Measurements from ENCODE around the gene GARRE1. TPM values are rescaled to one million over a fixed set of nuclear protein-coding genes. Genes with fewer than 3 reads are reported as not detected.

The GARRE1 gene
- total and polyA plus RNA-seq, 2 of the 8 experiments (the other 6 are each of a cell fraction or from before 2014, with no cell fraction given), result 16.4 to 23.1 TPM

- H3K4me2 ChIP-seq (ENCODE audit: insufficient read depth in 1 of 2, low read depth in 2 of 2, low read length in 2 of 2), result no peak overlapping the region
- H3K56ac ChIP-seq (replicated peaks; ENCODE audit: insufficient read length, low read depth, low read length), result no peak overlapping the region
- H3K4ac ChIP-seq (replicated peaks; ENCODE audit: insufficient read length, low read depth, low read length), result no peak overlapping the region
- ChIA-PET POLR2A (ENCODE audit: partially characterized antibody) (interaction anchor here (0.5 to 2.1 kb wide), 2 partner anchors 11 to 69 kb away, joined by 3 to 7 read pairs; no protein-coding TSS in a partner anchor), CTCF (ENCODE audit: partially characterized antibody) (interaction anchor here (0.6 to 3.7 kb wide), 2 partner anchors 11 to 596 kb away, joined by 3 to 14 read pairs; no protein-coding TSS in a partner anchor)
- no peak overlapping the region for H2AFZ ChIP-seq (ENCODE audit: low read length)
- H2BK120ac ChIP-seq (replicated peaks; ENCODE audit: low read depth, low read length), result no peak overlapping the region
- peaks cover 8% of the 10 kb centered on the region for H3K79me1 ChIP-seq (ENCODE audit: low read depth, low read length)
- H3K27ac ChIP-seq (ENCODE audit: low read depth, low read length), result no peak overlapping the region
- WGBS, 2 experiments (ENCODE audit: extremely low coverage in 1 of 2, insufficient coverage in 1 of 2, insufficient read length in 1 of 2, insufficient replicate concordance in 2 of 2, low coverage in 1 of 2, low lambda C conversion rate in 2 of 2, missing lambda C conversion rate in 1 of 2), result 89% methylated on average over 4 of the region's 4 CpGs; no CpG with 5 or more reads in 1 of the 2 experiments
- no peak overlapping the region for H4K8ac ChIP-seq (ENCODE audit: extremely low read depth, insufficient read depth, low read length)
- H3K9me3 ChIP-seq (ENCODE audit: insufficient read depth in 2 of 2, low read depth in 1 of 2, low read length in 1 of 2), result no peaks in the 10 kb centered on the region
- H3K4me1 ChIP-seq (replicated peaks in 1 of 4; ENCODE audit: control insufficient read depth in 3 of 4, insufficient read depth in 4 of 4, low read length in 3 of 4), result peaks cover 0 to 6% (median 1%) of the 10 kb centered on the region in 4 experiments; a peak in 4 of 7 replicates
- DNase-seq (ENCODE audit: low read depth in 1 of 2, low spot score in 2 of 2) (no peak), FAIRE-seq (no peak)
- no peak overlapping the region for H2BK20ac ChIP-seq (ENCODE audit: low read length)
- no peak overlapping the region for H3K4me3 ChIP-seq (ENCODE audit: extremely low read depth in 1 of 4, insufficient read depth in 2 of 4, low read depth in 3 of 4, low read length in 4 of 4)
- H3K23me2 ChIP-seq (ENCODE audit: low read depth, low read length), result peaks cover 1% of the 10 kb centered on the region; the same call in 1 of the 2 replicates
- H3K14ac ChIP-seq (ENCODE audit: insufficient read length), result no peak overlapping the region
- no peak overlapping the region for H2AK5ac ChIP-seq (ENCODE audit: low read depth, low read length)
- H3K79me2 ChIP-seq (ENCODE audit: control insufficient read depth in 1 of 2, insufficient read depth in 2 of 2, low read length in 2 of 2), result peaks cover 0 to 48% of the 10 kb centered on the region in 2 experiments; a peak in 2 of 4 replicates
- H3K36me3 ChIP-seq (ENCODE audit: control insufficient read depth in 2 of 4, insufficient read depth in 4 of 4, low read length in 3 of 4), result no peaks in the 10 kb centered on the region
- H3K18ac ChIP-seq (ENCODE audit: extremely low read depth, low read length), result no peak overlapping the region
- H4K20me1 ChIP-seq (replicated peaks in 1 of 2; ENCODE audit: control insufficient read depth in 1 of 2, insufficient read depth in 2 of 2, low read length in 2 of 2), result peaks cover 2 to 9% of the 10 kb centered on the region in 2 experiments
- H4K91ac ChIP-seq (replicated peaks; ENCODE audit: insufficient read length, low read length), result no peak overlapping the region
- H3K9ac ChIP-seq (replicated peaks in 1 of 4; ENCODE audit: extremely low read depth in 1 of 4, low read depth in 3 of 4, low read length in 3 of 4), result no peak overlapping the region
- H2BK15ac ChIP-seq (ENCODE audit: low read length), result no peak overlapping the region
- H3K27me3 ChIP-seq (replicated peaks in 1 of 4; ENCODE audit: control insufficient read depth in 3 of 4, extremely low read depth in 1 of 4, insufficient read depth in 3 of 4, low read length in 3 of 4), result no peaks in the 10 kb centered on the region
- H3K23ac ChIP-seq (ENCODE audit: insufficient read length), result no peak overlapping the region
- no peak overlapping the region for H2BK12ac ChIP-seq (ENCODE audit: low read depth, low read length)
- H4K5ac ChIP-seq (ENCODE audit: insufficient read length, low read depth, low read length), result no peak overlapping the region
- TF ChIP-seq TAF7 (optimal IDR thresholded peaks at IDR 0.05; ENCODE audit: borderline replicate concordance, low read depth, low read length) (no peak), KDM4A (IDR thresholded peaks at IDR 0.05; ENCODE audit: low read depth, low read length, severe bottlenecking) (no peak), HDAC2 (IDR thresholded peaks at IDR 0.05; ENCODE audit: borderline replicate concordance in 1 of 2, low read depth in 2 of 2, low read length in 2 of 2) (no peak), FOSL1 (IDR thresholded peaks at IDR 0.05; ENCODE audit: insufficient read depth, low read depth, low read length) (no peak), BCL11A (IDR thresholded peaks at IDR 0.05; ENCODE audit: low read depth in 2 of 2, low read length in 2 of 2) (no peak), CBX8 (IDR thresholded peaks at IDR 0.05; ENCODE audit: borderline replicate concordance, low read depth, low read length) (no peak), EGR1 (IDR thresholded peaks at IDR 0.05; ENCODE audit: borderline replicate concordance, low read depth, low read length) (no peak), JUND (IDR thresholded peaks at IDR 0.05; ENCODE audit: low read length) (no peak), JUN (IDR thresholded peaks at IDR 0.05; ENCODE audit: low read depth, low read length) (no peak), EZH2 (IDR thresholded peaks at IDR 0.05; ENCODE audit: low read depth, low read length, severe bottlenecking) (no peak), ATF2 (IDR thresholded peaks at IDR 0.05; ENCODE audit: low read length) (no peak)
- no peak overlapping the region for H2BK5ac ChIP-seq (ENCODE audit: low read depth, low read length)
Observed at GRCh38 chr19:34273121-34273520, 18.8 kb downstream of the GARRE1 start.

All from H1 (cell line).